ENCODE results near the gene CNTNAP5. TPM values are rescaled to one million over a fixed set of nuclear protein-coding genes. Genes with fewer than 3 reads are reported as not detected.

The CNTNAP5 gene
- total and polyA plus RNA-seq, 7 donors = not detected

DNA sequence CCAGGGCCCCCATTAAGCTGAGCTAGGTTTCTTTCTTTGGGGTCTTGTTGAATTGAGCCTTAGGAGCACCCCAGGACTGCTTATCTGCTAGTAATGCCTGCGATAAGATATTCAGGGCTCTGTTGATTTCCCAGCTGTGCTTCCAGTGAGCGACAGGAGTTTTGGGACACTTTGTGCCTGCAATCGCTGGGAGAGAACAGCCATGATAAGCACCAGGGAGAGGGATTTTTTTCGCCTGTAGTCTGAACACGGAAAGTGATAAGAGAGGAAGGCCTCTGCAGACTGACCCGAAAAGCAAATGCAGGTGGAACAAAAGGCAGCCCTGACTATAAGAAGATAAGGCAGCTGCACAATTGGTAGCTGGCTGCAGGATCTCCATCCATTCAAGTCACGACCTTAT is 244.3 kb downstream of the CNTNAP5 start:
- ATAC-seq (no peak), DNase-seq (no peak)
- Histone ChIP-seq H3K27me3 (ENCODE audit: insufficient read depth in 3 of 3, low read length in 2 of 3) (no peaks in the 10 kb centered on the region), H3K27ac (no peak overlapping the region), H3K36me3 (ENCODE audit: insufficient read depth in 1 of 2, low read depth in 1 of 2) (no peaks in the 10 kb centered on the region), H3K4me3 (no peak overlapping the region), H3K4me1 (no peaks in the 10 kb centered on the region), H3K9me3 (no peaks in the 10 kb centered on the region)
- 77 to 82% (median 80%) methylated on average over 7 of the region's 7 CpGs for WGBS, 3 donors
- TF ChIP-seq, protein P1, sequence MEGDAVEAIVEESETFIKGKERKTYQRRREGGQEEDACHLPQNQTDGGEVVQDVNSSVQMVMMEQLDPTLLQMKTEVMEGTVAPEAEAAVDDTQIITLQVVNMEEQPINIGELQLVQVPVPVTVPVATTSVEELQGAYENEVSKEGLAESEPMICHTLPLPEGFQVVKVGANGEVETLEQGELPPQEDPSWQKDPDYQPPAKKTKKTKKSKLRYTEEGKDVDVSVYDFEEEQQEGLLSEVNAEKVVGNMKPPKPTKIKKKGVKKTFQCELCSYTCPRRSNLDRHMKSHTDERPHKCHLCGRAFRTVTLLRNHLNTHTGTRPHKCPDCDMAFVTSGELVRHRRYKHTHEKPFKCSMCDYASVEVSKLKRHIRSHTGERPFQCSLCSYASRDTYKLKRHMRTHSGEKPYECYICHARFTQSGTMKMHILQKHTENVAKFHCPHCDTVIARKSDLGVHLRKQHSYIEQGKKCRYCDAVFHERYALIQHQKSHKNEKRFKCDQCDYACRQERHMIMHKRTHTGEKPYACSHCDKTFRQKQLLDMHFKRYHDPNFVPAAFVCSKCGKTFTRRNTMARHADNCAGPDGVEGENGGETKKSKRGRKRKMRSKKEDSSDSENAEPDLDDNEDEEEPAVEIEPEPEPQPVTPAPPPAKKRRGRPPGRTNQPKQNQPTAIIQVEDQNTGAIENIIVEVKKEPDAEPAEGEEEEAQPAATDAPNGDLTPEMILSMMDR (IDR thresholded peaks at IDR 0.05) = no peak
- intact Hi-C loops (cut with DNase I) = no loop called here

DNA sequence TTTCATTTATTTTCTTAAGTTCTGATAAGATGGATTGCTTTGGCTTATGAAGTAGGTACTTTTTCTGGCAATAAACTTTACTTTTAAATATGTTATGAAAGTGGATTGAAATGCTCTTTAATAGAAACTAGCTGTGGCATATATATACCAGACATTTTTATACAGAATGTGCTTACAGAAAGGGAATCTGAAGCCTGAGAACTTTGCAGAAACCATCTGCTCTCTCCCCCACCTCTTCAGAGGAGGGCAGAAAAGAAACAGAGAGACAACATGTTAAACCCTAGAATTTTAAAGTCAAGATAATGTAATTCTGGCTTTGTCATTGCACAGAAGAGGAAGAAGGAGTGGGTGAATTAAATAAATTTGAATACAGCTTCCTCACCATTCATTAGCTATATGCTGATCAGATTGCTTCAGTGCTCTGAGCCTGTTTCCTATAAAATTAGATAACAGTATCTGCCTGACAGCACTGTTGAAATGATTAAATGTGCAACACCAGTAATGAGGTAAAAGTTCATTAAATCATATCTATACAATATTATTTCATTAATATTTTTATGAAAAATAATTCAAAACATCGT is 247.3 kb downstream of the CNTNAP5 start:
- DNase-seq (no peak), ATAC-seq (no peak)
- no peaks in the 10 kb centered on the region for H3K36me3 ChIP-seq (ENCODE audit: insufficient read depth in 1 of 2, low read depth in 1 of 2)
- TF ChIP-seq, protein P1 (IDR thresholded peaks at IDR 0.05) = no peak
- WGBS, 3 donors = 83 to 86% (median 83%) methylated on average over 1 of the region's 1 CpG
- H3K4me1 ChIP-seq = no peaks in the 10 kb centered on the region
- H3K27ac ChIP-seq = no peak overlapping the region
- H3K4me3 ChIP-seq = no peak overlapping the region
- intact Hi-C loops (cut with DNase I) = no loop called here
- no peaks in the 10 kb centered on the region for H3K27me3 ChIP-seq (ENCODE audit: insufficient read depth in 3 of 3, low read length in 2 of 3)
- no peaks in the 10 kb centered on the region for H3K9me3 ChIP-seq

DNA sequence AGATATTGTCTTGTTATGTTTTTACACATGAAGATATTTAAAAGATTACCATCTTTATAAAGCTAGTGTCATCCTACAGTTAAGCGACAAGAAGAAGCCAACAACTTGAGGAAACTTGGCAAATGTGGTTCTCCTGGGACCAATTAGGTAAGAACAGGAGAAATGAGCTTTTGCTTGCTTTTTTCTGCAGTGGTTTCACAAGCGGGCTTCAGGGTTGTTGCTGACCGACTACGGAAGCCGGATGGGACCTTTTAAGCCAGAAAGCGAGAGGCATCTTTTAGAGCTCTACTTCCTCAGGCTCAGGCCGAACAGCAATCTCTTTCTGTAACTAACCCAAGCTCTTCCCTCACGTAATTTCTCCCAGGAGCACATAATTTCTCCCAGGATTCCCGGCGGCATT is 256.5 kb downstream of the CNTNAP5 start:
- Histone ChIP-seq H3K27ac (no peak overlapping the region), H3K9me3 (no peaks in the 10 kb centered on the region), H3K27me3 (ENCODE audit: insufficient read depth in 3 of 3, low read length in 2 of 3) (no peaks in the 10 kb centered on the region), H3K36me3 (ENCODE audit: insufficient read depth in 1 of 2, low read depth in 1 of 2) (no peaks in the 10 kb centered on the region), H3K4me3 (no peak overlapping the region), H3K4me1 (no peaks in the 10 kb centered on the region)
- DNase-seq (peak in 1 of 2 donors; percentile 44), ATAC-seq (no peak)
- 54 to 61% (median 60%) methylated on average over 10 of the region's 10 CpGs for WGBS, 3 donors
- intact Hi-C loops (cut with DNase I) = no loop called here
- TF ChIP-seq, protein P1 (IDR thresholded peaks at IDR 0.05) = no peak

DNA sequence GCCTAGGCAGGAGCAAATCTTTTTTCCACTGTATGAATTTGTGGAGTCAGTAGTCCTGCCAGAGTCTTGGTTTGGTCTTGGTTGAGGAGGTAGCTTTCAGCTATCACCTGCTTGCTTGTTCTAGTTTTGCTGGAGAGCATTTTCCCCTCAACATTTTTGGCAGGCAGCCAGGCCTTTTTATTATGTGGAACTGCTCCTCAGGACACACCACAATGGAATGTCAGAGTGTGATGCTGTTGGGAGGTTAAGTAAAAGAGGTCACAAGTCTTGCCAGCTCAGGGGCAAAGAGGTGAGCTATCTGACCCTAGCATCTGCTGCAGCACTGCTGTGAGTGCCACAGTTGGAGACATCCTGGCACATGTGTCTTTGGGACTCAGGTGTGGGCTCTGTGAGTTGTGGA is 258.0 kb downstream of the CNTNAP5 start:
- Histone ChIP-seq H3K9me3 (no peaks in the 10 kb centered on the region), H3K4me3 (no peak overlapping the region), H3K27ac (no peak overlapping the region), H3K27me3 (ENCODE audit: insufficient read depth in 3 of 3, low read length in 2 of 3) (no peaks in the 10 kb centered on the region), H3K4me1 (no peaks in the 10 kb centered on the region), H3K36me3 (ENCODE audit: insufficient read depth in 1 of 2, low read depth in 1 of 2) (no peaks in the 10 kb centered on the region)
- ATAC-seq (no peak), DNase-seq (no peak)
- TF ChIP-seq, protein P1 (IDR thresholded peaks at IDR 0.05) = no peak
- intact Hi-C loops (cut with DNase I) = no loop called here

DNA sequence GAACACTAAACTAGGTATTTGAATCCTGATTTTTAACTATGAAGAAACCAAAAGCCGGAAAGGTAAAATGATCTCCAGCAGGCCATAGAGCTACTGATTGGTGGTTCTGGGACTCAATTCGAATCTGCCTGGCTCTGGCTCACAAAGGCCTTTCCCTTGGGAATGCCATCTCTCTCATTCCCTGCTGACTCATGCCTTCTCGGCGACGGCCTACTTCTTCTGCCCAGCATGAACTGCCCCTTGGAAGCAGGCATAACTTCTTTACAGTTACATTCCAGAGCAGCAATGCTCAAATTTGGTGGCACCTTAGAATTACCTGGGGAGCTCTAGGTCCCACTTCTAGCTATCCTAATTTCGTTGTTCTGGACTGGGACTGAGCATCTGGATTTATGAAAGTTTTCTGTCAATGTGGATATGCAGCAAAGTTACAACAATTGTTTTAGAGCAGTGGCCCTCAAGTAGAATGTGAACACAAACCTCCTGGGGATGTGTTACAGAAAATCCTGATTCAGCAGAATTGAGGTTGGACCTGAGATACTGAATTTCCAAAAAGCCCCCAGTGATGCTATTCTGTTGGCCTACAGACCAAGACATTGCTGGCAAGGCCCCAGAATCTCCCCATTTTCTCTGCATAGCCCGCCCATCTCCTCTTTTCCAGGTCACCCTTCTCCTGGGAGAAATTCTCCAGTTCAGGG is 261.1 kb downstream of the CNTNAP5 start:
- 74 to 76% (median 75%) methylated on average over 7 of the region's 7 CpGs for WGBS, 3 donors
- Histone ChIP-seq H3K4me1 (no peaks in the 10 kb centered on the region), H3K9me3 (no peaks in the 10 kb centered on the region), H3K27ac (no peak overlapping the region), H3K4me3 (no peak overlapping the region), H3K36me3 (ENCODE audit: insufficient read depth in 1 of 2, low read depth in 1 of 2) (no peaks in the 10 kb centered on the region), H3K27me3 (ENCODE audit: insufficient read depth in 3 of 3, low read length in 2 of 3) (no peaks in the 10 kb centered on the region)
- intact Hi-C loops (cut with DNase I) = no loop called here
- DNase-seq (no peak), ATAC-seq (no peak)
- TF ChIP-seq, protein P1 (IDR thresholded peaks at IDR 0.05) = no peak

Data from psoas muscle (tissue), 8 donors.